ENCODE results near the gene THAP10.

- TF ChIP-seq CTCF (IDR thresholded peaks at IDR 0.05 in 8 of 11, conservative IDR thresholded peaks at IDR 0.05 in 3 of 11) (no peak), POLR2AphosphoS5 (IDR thresholded peaks at IDR 0.05) (no peak)
Measured at GRCh38 chr15:70863450-70864218, 28.6 kb downstream of the THAP10 start.
